LNCAP (cell line): ENCODE data around the gene GRIN2A.

Experiments used
- TF ChIP-seq, protein P1 (sequence below): fragments of 450-650 bp; IDR thresholded peaks from 2 replicates; pipeline ENCODE4 v1.5.1; 2017; ENCODE audit warnings: mild to moderate bottlenecking

GRIN2A gene

DNA sequence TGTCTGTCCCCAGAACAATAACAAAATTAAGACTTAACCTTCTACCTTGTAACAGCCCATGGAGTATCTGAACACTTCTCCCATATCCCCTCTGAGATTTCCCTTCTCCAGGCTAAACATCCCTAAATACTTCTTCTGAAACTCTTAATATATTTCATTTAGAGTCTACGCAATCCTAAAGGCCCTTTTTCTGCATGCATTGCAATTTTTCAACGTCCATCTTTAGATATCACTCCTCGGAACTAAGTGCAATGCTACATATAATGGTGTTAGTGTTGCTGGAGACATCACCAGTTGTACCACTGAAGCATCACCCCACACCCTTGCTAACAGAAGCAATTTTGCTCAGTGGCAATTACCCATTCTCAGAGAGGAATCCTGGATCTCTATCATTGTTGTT, 13.2 kb downstream of the GRIN2A start:
- TF ChIP-seq, protein P1, sequence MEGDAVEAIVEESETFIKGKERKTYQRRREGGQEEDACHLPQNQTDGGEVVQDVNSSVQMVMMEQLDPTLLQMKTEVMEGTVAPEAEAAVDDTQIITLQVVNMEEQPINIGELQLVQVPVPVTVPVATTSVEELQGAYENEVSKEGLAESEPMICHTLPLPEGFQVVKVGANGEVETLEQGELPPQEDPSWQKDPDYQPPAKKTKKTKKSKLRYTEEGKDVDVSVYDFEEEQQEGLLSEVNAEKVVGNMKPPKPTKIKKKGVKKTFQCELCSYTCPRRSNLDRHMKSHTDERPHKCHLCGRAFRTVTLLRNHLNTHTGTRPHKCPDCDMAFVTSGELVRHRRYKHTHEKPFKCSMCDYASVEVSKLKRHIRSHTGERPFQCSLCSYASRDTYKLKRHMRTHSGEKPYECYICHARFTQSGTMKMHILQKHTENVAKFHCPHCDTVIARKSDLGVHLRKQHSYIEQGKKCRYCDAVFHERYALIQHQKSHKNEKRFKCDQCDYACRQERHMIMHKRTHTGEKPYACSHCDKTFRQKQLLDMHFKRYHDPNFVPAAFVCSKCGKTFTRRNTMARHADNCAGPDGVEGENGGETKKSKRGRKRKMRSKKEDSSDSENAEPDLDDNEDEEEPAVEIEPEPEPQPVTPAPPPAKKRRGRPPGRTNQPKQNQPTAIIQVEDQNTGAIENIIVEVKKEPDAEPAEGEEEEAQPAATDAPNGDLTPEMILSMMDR: no peak

DNA sequence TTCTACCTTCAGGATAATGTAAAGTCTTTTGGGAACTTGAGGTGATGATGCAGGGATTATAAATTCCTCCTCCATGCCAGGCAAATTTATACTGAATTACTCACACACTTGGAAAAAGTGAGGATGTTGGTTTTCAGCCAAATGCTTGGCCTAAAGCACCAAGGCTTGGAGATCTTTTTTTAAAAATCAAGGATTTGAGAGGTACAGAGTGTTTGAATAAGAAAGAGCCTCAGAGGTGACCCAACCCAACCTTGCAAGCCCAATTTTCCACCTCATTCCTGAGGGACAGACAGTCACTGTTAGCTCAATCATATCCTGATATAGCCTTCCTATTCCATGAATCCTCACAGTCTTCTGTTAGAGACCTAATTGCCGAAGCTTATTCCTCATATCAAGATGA, 14.0 kb downstream of the GRIN2A start:
- TF ChIP-seq, protein P1: no peak

DNA sequence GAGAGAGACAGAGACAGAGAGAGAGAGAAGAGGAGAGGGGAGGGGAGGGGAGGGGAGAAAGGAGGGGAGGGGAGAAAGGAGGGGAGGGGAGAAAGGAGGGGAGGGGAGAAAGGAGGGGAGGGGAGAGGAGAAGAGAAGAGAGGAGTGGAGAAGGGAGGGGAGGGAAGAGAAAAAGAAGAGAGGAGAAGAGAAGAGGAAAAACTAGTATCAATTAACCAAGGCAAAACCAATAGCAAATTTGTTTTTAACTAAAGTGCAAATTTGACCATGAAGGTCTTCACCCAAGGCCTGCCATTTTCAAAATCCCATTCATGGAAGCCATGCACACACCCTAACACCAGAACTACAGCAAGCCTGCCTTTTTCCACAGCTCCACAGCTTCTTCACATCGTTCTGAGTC, 16.6 kb downstream of the GRIN2A start:
- TF ChIP-seq, protein P1: no peak

DNA sequence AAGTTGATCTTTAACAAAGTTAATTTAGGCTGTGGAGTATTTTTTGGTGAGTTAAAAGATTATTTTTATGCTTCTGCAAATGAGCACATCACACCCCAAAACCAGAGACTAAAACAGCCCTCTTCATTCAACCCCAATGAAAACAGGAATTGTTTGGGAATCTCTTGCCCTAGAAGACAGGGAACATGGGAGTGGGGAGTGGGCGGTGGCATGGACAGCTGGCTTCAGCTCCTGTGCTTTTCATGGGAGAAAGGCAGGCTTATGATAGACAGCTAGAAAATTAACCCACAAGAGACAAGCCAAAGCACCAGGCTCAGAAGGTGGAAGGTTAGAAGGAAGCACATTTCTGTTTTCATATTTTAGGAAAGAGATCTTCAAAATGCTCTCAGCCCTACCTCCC, 19.2 kb downstream of the GRIN2A start:
- TF ChIP-seq, protein P1: no peak

DNA sequence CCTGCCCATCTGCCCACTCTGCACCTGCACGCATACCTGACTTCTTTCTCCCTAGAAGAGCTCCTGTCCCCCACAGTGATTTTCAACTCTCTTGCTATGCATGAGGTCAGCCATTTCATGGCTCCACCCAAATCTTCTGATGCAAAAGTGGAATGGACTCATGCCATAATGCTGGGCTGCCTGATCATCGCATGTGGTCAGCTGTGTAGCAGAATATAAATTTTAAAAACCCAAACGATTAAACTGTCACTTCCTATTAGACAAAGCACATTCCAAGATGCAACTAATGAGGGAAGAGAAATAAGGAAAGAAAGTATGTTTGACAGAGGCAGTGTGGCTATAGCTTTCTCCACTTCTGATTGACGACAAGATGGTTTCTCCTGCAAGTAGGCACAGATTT, 26.1 kb downstream of the GRIN2A start:
- TF ChIP-seq, protein P1: no peak

DNA sequence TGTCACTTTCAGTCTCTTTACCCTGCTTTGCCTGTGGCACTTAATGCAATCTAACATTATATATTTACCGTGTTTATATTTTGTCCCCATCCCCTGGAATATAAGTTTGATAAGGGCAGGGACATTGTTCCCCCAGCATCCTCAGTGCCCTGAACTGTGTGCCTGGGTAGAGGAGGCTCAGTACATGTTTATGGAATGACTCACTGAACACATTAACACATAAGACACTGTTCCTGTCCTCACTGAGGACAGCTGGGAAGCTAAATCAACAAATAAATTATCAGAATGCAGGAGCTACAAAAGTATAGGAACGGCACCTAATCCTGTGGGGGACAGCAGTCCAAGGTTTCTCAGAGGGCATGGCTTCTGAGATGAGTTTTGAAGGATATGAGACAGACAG, 27.8 kb downstream of the GRIN2A start:
- TF ChIP-seq, protein P1: no peak

DNA sequence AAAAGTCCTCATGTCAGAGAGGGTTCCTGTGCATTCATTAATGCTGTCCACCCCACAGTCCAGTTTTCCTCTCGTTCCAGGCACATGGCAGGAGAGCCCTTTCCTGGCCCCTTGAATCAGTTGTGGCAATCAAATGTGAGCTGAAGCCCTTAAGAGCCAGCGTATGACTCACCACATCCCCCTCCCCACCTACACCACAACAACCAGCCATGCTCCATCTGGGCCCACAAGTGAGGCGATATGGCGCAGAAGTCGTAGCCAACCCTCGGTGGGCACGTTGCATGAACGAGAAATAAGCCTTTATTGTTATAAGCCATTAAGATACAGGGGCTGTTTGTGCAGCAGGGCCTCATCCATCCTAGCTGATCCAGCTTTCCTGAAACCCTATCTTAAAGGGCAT, 28.2 kb downstream of the GRIN2A start:
- TF ChIP-seq, protein P1: no peak

DNA sequence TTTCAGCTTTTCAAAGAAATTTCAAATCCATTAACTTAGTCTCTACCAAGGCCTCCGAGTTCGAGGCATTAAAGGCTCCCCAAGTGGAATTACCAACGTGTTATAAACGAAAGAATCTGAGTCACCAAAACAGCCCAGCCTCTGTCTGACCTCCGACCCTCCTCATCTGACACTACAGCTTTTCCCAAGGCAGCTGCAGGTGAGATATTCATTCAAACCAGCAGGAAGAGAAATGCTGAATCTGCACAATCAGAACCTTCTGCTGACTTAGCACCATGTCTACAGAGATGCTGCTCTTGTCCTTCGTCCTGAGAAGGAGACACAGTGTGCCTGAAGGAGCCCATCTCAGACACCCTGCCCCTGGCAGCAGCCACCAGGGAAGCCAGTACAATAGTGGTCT, 30.5 kb downstream of the GRIN2A start:
- TF ChIP-seq, protein P1: no peak
